ENCODE data around the gene MAML2. TPM values are rescaled to one million over a fixed set of nuclear protein-coding genes. Genes with fewer than 3 reads are reported as not detected.

The MAML2 gene
- total RNA-seq, 3 donors from 2014 or later (not counting 1 experiment from before 2014, with no cell fraction given): 14.2 to 20.5 (median 16.1) TPM

DNA sequence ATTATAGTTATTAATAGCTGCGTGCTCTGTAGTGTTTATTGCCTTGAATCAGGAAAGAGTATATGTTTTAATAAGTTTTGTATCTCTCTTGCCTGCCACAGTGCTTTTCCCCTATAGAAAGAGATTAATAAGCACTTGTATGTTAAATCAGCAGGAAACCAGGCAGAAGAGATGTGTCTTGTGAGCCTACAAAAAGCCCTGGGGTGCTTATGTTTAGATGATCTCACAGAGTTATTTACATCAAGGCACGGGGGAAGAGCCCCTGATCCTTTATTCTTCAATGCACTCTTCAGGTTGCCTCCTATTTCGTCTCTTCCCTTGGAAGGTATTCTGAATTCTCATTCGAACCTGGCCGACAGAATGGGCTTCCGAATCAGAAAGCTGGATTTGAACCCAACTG, 183.0 kb downstream of the MAML2 start:
- ATAC-seq: no peak
- no peak for TF ChIP-seq CTCF (IDR thresholded peaks at IDR 0.05)
- H3K36me3 ChIP-seq (ENCODE audit: control insufficient read depth, insufficient read depth, low read length): no peaks in the 10 kb centered on the region
- H3K27me3 ChIP-seq (ENCODE audit: control insufficient read depth, insufficient read depth, low read length): no peaks in the 10 kb centered on the region
- peaks cover 16% of the 10 kb centered on the region for H3K4me1 ChIP-seq (ENCODE audit: control insufficient read depth, insufficient read depth, low read length)
- no peak for DNase-seq
- Mint-ChIP-seq H3K9me3 (no peaks in the 10 kb centered on the region), H3K27ac (no peak overlapping the region), H3K4me1 (peaks cover 23 to 27% of the 10 kb centered on the region in 2 donors), H3K4me3 (no peak overlapping the region), H3K36me3 (no peaks in the 10 kb centered on the region), H3K27me3 (ENCODE audit: low read depth in 2 of 2) (no peaks in the 10 kb centered on the region)
- WGBS (ENCODE audit: insufficient coverage): 74% methylated on average over 5 of the region's 6 CpGs
- intact Hi-C loops (cut with micrococcal nuclease): no loop called here
- H3K27ac ChIP-seq (ENCODE audit: low read length): no peak overlapping the region
- H3K9me3 ChIP-seq (ENCODE audit: control insufficient read depth, insufficient read depth, low read length): no peaks in the 10 kb centered on the region
- H3K4me3 ChIP-seq (ENCODE audit: low read length): no peak overlapping the region

- Mint-ChIP-seq H3K27ac (peak overlapping the region; percentile 67 to 83), H3K4me3 (no peak overlapping the region), H3K9me3 (no peaks in the 10 kb centered on the region), H3K4me1 (peaks cover 23 to 32% of the 10 kb centered on the region in 2 donors), H3K27me3 (ENCODE audit: low read depth in 2 of 2) (no peaks in the 10 kb centered on the region), H3K36me3 (no peaks in the 10 kb centered on the region)
- Histone ChIP-seq H3K9me3 (ENCODE audit: control insufficient read depth, insufficient read depth, low read length) (no peaks in the 10 kb centered on the region), H3K4me1 (ENCODE audit: control insufficient read depth, insufficient read depth, low read length) (peaks cover 16% of the 10 kb centered on the region), H3K4me3 (ENCODE audit: low read length) (no peak overlapping the region), H3K36me3 (ENCODE audit: control insufficient read depth, insufficient read depth, low read length) (no peaks in the 10 kb centered on the region), H3K27ac (ENCODE audit: low read length) (no peak overlapping the region), H3K27me3 (ENCODE audit: control insufficient read depth, insufficient read depth, low read length) (no peaks in the 10 kb centered on the region)
- DNase-seq (no peak), ATAC-seq (no peak)
- intact Hi-C loops (cut with micrococcal nuclease): no loop called here
- WGBS (ENCODE audit: insufficient coverage): 75% methylated on average over 1 of the region's 1 CpG
- TF ChIP-seq CTCF (IDR thresholded peaks at IDR 0.05): no peak
Measured at GRCh38 chr11:96158126-96158525, 184.9 kb downstream of the MAML2 start.

- no peak overlapping the region for H3K27ac ChIP-seq (ENCODE audit: low read length)
- no peaks in the 10 kb centered on the region for H3K27me3 ChIP-seq (ENCODE audit: control insufficient read depth, insufficient read depth, low read length)
- H3K9me3 Mint-ChIP-seq: no peaks in the 10 kb centered on the region
- no peaks in the 10 kb centered on the region for H3K36me3 Mint-ChIP-seq
- H3K4me1 ChIP-seq (ENCODE audit: control insufficient read depth, insufficient read depth, low read length): peaks cover 16% of the 10 kb centered on the region
- peaks cover 23 to 32% of the 10 kb centered on the region in 2 donors for H3K4me1 Mint-ChIP-seq
- H3K27ac Mint-ChIP-seq: peak overlapping the region; percentile 67 to 83
- H3K36me3 ChIP-seq (ENCODE audit: control insufficient read depth, insufficient read depth, low read length): no peaks in the 10 kb centered on the region
- H3K27me3 Mint-ChIP-seq (ENCODE audit: low read depth in 2 of 2): no peaks in the 10 kb centered on the region
- no peaks in the 10 kb centered on the region for H3K9me3 ChIP-seq (ENCODE audit: control insufficient read depth, insufficient read depth, low read length)
- DNase-seq (no peak), ATAC-seq (no peak)
- no peak for TF ChIP-seq CTCF (IDR thresholded peaks at IDR 0.05)
- intact Hi-C loops (cut with micrococcal nuclease): no loop called here
- no peak overlapping the region for H3K4me3 ChIP-seq (ENCODE audit: low read length)
- H3K4me3 Mint-ChIP-seq: no peak overlapping the region
Measured at GRCh38 chr11:96157517-96157873, 185.5 kb downstream of the MAML2 start.

DNA sequence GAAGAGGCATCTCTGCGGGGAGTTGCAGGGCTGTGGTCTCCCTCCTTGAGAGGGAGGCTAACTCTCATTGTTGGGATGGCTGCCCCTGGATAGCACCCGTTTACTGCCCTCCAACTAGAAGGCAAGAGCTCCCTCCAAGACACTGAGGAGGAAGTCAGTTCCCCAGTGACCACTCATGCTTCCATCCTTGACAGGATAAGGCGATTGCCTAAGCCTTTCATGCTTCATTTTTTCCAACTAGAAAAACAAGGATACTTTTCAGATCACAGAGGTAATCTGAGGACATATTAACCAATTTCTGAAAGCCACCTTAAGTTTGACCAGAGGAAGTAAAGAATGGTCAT, 186.6 kb downstream of the MAML2 start:
- Histone ChIP-seq H3K9me3 (ENCODE audit: control insufficient read depth, insufficient read depth, low read length) (no peaks in the 10 kb centered on the region), H3K36me3 (ENCODE audit: control insufficient read depth, insufficient read depth, low read length) (no peaks in the 10 kb centered on the region), H3K27ac (ENCODE audit: low read length) (peak overlapping the region; percentile 48), H3K4me3 (ENCODE audit: low read length) (no peak overlapping the region), H3K27me3 (ENCODE audit: control insufficient read depth, insufficient read depth, low read length) (no peaks in the 10 kb centered on the region), H3K4me1 (ENCODE audit: control insufficient read depth, insufficient read depth, low read length) (peaks cover 16% of the 10 kb centered on the region)
- no peak overlapping the region for H3K4me3 Mint-ChIP-seq
- no peak for TF ChIP-seq CTCF (IDR thresholded peaks at IDR 0.05)
- DNase-seq: no peak
- 55% methylated on average over 3 of the region's 3 CpGs for WGBS (ENCODE audit: insufficient coverage)
- intact Hi-C loops (cut with micrococcal nuclease): no loop called here
- no peaks in the 10 kb centered on the region for H3K9me3 Mint-ChIP-seq
- no peaks in the 10 kb centered on the region for H3K36me3 Mint-ChIP-seq
- no peaks in the 10 kb centered on the region for H3K27me3 Mint-ChIP-seq (ENCODE audit: low read depth in 2 of 2)
- H3K4me1 Mint-ChIP-seq: peaks cover 23 to 32% of the 10 kb centered on the region in 2 donors
- ATAC-seq: no peak
- H3K27ac Mint-ChIP-seq: peak overlapping the region; percentile 67 to 83
